Hepatocyte (in vitro differentiated cells): ENCODE measurements around the gene SEMA5A. TPM values are rescaled to one million over a fixed set of nuclear protein-coding genes. Genes with fewer than 3 reads are reported as not detected.

Experiments
- DNase-seq: peaks from one replicate; pipeline ENCODE4 v3.0.0-alpha.2; 2016; ENCODE audit warnings: low spot score
- H2AFZ ChIP-seq: fragments of 200-600 bp; sonication (generic); 2 replicates; pipeline ENCODE4 v1.6.0; 2016; ENCODE audit warnings: antibody characterized with exemption, mild to moderate bottlenecking
- H3K27ac ChIP-seq: fragments of 200-600 bp; sonication (generic); 2 replicates; pipeline ENCODE4 v1.5.1; 2016; ENCODE audit warnings: mild to moderate bottlenecking
- H3K27me3 ChIP-seq: fragments of 200-600 bp; sonication (generic); 2 replicates; pipeline ENCODE4 v1.6.1; 2016
- H3K36me3 ChIP-seq: fragments of 200-600 bp; sonication (generic); replicated peaks from 2 replicates; pipeline ENCODE4 v1.5.1; 2016; ENCODE audit warnings: low read depth; ENCODE audit not compliant: insufficient read depth
- H3K4me1 ChIP-seq: fragments of 200-600 bp; sonication (generic); 2 replicates; pipeline ENCODE4 v1.5.1; 2016; ENCODE audit warnings: mild to moderate bottlenecking, moderate library complexity; ENCODE audit not compliant: insufficient read depth
- H3K4me2 ChIP-seq: fragments of 200-600 bp; sonication (generic); 2 replicates; pipeline ENCODE4 v1.6.0; 2016
- H3K4me3 ChIP-seq: fragments of 200-600 bp; sonication (generic); 2 replicates; pipeline ENCODE4 v1.5.1; 2016; ENCODE audit warnings: mild to moderate bottlenecking
- H3K79me2 ChIP-seq: fragments of 200-600 bp; sonication (generic); 2 replicates; pipeline ENCODE4 v1.6.0; 2017; ENCODE audit warnings: mild to moderate bottlenecking
- H3K9me2 ChIP-seq: fragments of 200-600 bp; sonication (generic); replicated peaks from 2 replicates; pipeline ENCODE4 v1.6.0; 2017; ENCODE audit warnings: mild to moderate bottlenecking; ENCODE audit not compliant: insufficient read depth
- H3K9me3 ChIP-seq: fragments of 200-600 bp; sonication (generic); 2 replicates; pipeline ENCODE4 v1.5.1; 2016; ENCODE audit warnings: low read depth, mild to moderate bottlenecking
- H4K20me1 ChIP-seq: fragments of 200-600 bp; sonication (generic); 2 replicates; pipeline ENCODE4 v1.6.0; 2016; ENCODE audit warnings: mild to moderate bottlenecking; ENCODE audit not compliant: insufficient read depth, poor library complexity, severe bottlenecking
- EZH2 ChIP-seq: fragments of 200-600 bp; sonication (generic); IDR thresholded peaks from 2 replicates; pipeline ENCODE4 v1.6.1; 2016; ENCODE audit warnings: antibody characterized with exemption, mild to moderate bottlenecking, borderline replicate concordance
- EZH2phosphoT487 ChIP-seq: fragments of 200-600 bp; sonication (generic); IDR thresholded peaks from one replicate; pipeline ENCODE4 v1.6.1; 2018; ENCODE audit warnings: antibody characterized with exemption, mild to moderate bottlenecking, low read depth, moderate library complexity; ENCODE audit not compliant: unreplicated experiment, severe bottlenecking
- WGBS: methylation state at CpG from one replicate; pipeline ENCODE4 v1.1.6; 2016; ENCODE audit warnings: low lambda C conversion rate; ENCODE audit errors: missing lambda C conversion rate; 5-methylcytosine and 5-hydroxymethylcytosine counted together
- polyA plus RNA-seq: library from polyadenylated mRNA; unstranded; fragments of >200 nt; fragmentation: Nextera tagmentation; extraction: Ambion mirVana; gene quantifications from 2 replicates; pipeline ENCODE4 v1.2.1, GENCODE V29; 2016
- total RNA-seq: library from RNA; depleted of rRNA; stranded (reverse); fragments of >200 nt; gene quantifications from 2 replicates; pipeline ENCODE4 v1.2.3, GENCODE V29; 2014
- TF ChIP-seq, protein P1 (sequence below): fragments of 200-600 bp; sonication (generic); IDR thresholded peaks from 2 replicates; pipeline ENCODE4 v1.5.1; 2016; ENCODE audit warnings: antibody characterized with exemption, mild to moderate bottlenecking; ENCODE audit not compliant: poor library complexity

SEMA5A gene
- total and polyA plus RNA-seq, 2 experiments from 2014 or later: 10.7 to 21.7 TPM

DNA sequence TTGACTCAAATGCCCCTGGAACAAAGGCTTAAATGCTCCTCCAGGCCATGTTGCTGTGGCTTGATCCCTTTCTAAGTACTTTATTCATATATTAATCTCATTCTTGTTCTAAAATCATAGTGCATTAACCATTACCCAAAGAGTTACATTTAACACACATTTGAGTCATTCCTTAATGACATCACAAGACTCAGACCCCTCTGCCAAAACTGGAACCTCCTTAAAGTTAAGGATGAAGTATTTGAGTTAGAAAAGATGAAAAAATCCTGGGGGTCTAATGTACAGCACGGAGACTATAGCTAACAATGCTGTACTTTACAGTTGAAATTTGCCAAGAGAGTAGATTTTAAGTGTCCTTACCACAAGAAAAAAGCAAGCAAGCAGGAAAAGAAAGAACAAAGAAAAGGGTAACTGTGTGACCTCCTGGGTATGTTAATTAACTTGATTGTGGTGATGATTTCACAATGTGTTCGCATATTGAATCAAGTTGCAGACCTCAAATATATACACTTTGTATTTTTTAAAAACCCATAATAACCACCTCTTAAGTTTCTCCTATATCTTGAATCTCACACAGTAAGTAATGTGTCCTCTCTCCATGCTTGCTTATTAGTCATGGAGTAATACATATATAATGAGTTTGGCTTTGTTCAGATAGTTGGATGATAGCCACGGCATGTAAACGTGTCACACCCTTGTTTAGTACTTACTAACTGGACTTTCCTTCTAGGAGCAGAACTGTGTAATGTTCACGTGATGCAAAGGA is 376.9 kb downstream of the SEMA5A start:
- TF ChIP-seq EZH2phosphoT487 (no peak), EZH2 (no peak)
- TF ChIP-seq, protein P1, sequence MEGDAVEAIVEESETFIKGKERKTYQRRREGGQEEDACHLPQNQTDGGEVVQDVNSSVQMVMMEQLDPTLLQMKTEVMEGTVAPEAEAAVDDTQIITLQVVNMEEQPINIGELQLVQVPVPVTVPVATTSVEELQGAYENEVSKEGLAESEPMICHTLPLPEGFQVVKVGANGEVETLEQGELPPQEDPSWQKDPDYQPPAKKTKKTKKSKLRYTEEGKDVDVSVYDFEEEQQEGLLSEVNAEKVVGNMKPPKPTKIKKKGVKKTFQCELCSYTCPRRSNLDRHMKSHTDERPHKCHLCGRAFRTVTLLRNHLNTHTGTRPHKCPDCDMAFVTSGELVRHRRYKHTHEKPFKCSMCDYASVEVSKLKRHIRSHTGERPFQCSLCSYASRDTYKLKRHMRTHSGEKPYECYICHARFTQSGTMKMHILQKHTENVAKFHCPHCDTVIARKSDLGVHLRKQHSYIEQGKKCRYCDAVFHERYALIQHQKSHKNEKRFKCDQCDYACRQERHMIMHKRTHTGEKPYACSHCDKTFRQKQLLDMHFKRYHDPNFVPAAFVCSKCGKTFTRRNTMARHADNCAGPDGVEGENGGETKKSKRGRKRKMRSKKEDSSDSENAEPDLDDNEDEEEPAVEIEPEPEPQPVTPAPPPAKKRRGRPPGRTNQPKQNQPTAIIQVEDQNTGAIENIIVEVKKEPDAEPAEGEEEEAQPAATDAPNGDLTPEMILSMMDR: no peak
- 87% methylated on average over 5 of the region's 5 CpGs for WGBS
- no peak for DNase-seq

DNA sequence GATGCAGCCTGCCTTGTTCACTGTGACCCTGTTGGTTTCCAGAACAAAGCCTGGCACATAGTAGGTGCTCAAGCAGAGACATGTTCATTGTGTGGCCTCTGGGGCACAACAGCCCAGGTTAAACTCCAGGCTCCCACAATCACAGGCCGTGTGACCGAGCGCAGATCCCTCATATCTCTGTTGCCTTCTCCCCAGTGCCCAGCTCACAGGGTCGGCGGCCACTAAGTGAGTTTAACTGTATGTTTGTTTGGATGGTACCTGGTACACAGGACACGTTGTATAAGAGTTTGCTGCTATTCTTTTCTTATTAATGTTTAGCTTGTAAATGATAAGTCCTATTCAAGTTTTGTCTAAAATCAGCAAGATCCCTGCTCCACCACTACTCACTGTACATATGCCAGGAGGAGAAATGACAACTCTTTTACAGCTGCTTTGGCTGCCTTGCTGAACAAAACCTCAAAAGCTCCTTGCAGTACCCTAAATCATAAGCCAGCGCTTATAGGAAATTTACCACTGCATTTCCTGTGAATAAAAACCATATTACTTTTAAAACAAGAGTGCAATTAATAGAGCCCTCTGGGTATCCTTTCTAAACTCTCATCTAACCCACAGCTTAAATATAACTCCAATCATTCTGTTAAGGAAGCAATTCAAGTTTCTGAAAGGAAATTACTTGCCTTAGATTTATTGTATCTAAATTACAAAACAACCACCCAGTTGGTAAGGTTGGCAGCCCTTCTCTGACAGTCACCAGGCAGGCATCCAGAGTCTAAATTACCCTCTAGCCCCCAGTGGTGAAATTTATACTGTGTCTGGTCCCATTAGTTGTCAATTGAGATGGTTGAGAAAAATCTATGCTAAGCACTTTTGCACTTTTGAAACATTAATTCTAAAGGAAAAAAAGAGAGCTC is 379.4 kb downstream of the SEMA5A start:
- Histone ChIP-seq H3K27ac (no peak overlapping the region), H3K27me3 (no peaks in the 10 kb centered on the region), H2AFZ (no peak overlapping the region), H3K9me3 (no peaks in the 10 kb centered on the region), H3K36me3 (no peaks in the 10 kb centered on the region), H3K4me1 (no peaks in the 10 kb centered on the region), H4K20me1 (no peaks in the 10 kb centered on the region), H3K79me2 (no peaks in the 10 kb centered on the region), H3K4me3 (no peak overlapping the region), H3K9me2 (no peaks in the 10 kb centered on the region), H3K4me2 (no peak overlapping the region)
- 81% methylated on average over 7 of the region's 7 CpGs for WGBS
- no peak for DNase-seq
- TF ChIP-seq EZH2phosphoT487 (no peak), EZH2 (no peak)
- TF ChIP-seq, protein P1: no peak

More for the DNA sequence above, 376.9 kb downstream of the SEMA5A start:
- H3K4me3 ChIP-seq: no peak overlapping the region
- H3K4me1 ChIP-seq: no peaks in the 10 kb centered on the region
- H3K4me2 ChIP-seq: no peak overlapping the region
- H3K36me3 ChIP-seq: no peaks in the 10 kb centered on the region
- no peaks in the 10 kb centered on the region for H3K9me3 ChIP-seq
- peak overlapping the region; percentile 31 for H3K27ac ChIP-seq
- H3K27me3 ChIP-seq: no peaks in the 10 kb centered on the region
- no peaks in the 10 kb centered on the region for H4K20me1 ChIP-seq
- H3K79me2 ChIP-seq: no peaks in the 10 kb centered on the region
- H3K9me2 ChIP-seq: no peaks in the 10 kb centered on the region
- no peak overlapping the region for H2AFZ ChIP-seq

DNA sequence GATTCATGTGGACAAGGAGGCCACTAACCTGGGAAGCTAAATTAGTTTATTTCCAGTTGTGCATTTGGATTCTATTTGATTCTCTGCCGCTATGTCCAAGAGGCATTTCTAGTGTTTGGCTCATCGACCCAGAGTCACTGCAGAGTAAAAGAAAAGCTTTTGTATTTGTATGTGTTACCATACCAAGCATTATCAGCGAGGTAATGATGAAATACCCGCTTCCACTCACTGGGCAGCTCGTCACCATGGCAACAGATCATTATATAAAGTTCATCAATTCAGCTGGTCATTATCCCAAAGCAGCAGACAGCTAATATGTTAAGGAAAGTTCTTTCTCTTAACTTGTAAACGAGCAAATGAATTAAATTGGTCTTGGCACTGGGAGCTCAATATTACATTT is 380.3 kb downstream of the SEMA5A start:
- H4K20me1 ChIP-seq: no peaks in the 10 kb centered on the region
- no peak for TF ChIP-seq EZH2
- TF ChIP-seq EZH2phosphoT487: no peak
- TF ChIP-seq, protein P1: no peak
- DNase-seq: no peak
- 95% methylated on average over 6 of the region's 6 CpGs for WGBS
- H3K9me2 ChIP-seq: no peaks in the 10 kb centered on the region
- no peak overlapping the region for H2AFZ ChIP-seq
- no peaks in the 10 kb centered on the region for H3K36me3 ChIP-seq
- H3K4me3 ChIP-seq: no peak overlapping the region
- peaks cover under 1% of the 10 kb centered on the region for H3K4me1 ChIP-seq
- H3K27ac ChIP-seq: no peak overlapping the region
- no peaks in the 10 kb centered on the region for H3K79me2 ChIP-seq
- H3K4me2 ChIP-seq: no peak overlapping the region
- no peaks in the 10 kb centered on the region for H3K9me3 ChIP-seq
- H3K27me3 ChIP-seq: no peaks in the 10 kb centered on the region
